PFSK-1 (cell line): ENCODE data around the gene SCLY.

Source experiments
- POLR2AphosphoS5 ChIP-seq: IDR thresholded peaks from 2 replicates; pipeline ENCODE4 v1.6.1; 2012; ENCODE audit warnings: low read depth, mild to moderate bottlenecking, control low read depth, low read length, moderate library complexity
- SIN3A ChIP-seq: IDR thresholded peaks from 2 replicates; pipeline ENCODE4 v1.6.1; 2012; ENCODE audit warnings: mild to moderate bottlenecking, low read length, moderate library complexity, borderline replicate concordance; ENCODE audit not compliant: insufficient read depth
- TF ChIP-seq, protein P1 (sequence below), 2 experiments: IDR thresholded peaks; 2 replicates each; pipeline versions ENCODE4 v1.6.1 to v1.8.0; 2011 to 2012; ENCODE audit warnings: low read depth in 2 of 2, low read length in 2 of 2, control low read depth in 1 of 2, inconsistent platforms in 1 of 2, mild to moderate bottlenecking in 1 of 2, moderate library complexity in 1 of 2; ENCODE audit not compliant: insufficient read depth in 1 of 2

DNA sequence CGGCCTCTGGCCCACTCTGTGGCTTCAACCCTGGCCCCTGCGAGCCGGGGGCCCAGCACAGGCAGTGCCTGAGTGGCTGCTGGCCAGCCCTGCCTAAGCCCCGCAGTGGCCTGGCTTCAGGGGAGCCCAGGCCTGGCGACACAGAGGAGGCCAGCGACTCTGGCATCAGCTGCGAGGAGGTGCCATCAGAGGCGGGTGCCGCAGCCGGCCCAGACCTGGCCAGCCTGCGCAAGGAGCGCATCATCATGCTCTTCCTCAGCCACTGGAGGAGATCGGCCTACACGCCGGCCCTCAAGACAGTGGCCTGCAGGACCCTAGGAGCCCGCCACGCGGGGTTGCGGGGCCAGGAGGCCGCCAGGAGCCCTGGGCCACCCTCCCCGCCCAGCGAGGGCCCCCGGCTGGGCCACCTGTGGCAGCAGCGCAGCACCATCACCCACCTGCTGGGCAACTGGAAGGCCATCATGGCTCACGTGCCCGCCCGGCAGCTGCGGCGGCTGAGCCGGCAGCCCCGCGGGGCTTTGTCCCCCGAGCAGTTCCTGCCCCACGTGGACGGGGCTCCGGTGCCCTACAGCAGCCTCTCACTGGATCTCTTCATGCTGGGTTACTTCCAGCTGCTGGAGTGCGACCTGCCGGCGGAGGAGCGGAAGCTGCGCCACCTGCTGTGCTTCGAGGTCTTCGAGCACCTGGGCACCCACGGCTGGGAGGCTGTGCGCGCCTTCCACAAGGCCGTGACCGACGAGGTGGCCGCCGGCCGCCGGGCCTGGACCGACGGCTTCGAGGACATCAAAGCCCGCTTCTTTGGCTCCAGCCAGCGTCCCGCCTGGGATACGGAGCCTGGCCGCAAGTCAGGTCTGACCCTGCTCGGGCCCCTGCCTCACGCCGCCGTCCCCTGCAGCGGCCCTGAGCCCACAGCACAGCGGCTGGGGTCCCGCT is 70.2 kb downstream of the SCLY start:
- TF ChIP-seq SIN3A (no peak), POLR2AphosphoS5 (no peak)
- TF ChIP-seq, protein P1, sequence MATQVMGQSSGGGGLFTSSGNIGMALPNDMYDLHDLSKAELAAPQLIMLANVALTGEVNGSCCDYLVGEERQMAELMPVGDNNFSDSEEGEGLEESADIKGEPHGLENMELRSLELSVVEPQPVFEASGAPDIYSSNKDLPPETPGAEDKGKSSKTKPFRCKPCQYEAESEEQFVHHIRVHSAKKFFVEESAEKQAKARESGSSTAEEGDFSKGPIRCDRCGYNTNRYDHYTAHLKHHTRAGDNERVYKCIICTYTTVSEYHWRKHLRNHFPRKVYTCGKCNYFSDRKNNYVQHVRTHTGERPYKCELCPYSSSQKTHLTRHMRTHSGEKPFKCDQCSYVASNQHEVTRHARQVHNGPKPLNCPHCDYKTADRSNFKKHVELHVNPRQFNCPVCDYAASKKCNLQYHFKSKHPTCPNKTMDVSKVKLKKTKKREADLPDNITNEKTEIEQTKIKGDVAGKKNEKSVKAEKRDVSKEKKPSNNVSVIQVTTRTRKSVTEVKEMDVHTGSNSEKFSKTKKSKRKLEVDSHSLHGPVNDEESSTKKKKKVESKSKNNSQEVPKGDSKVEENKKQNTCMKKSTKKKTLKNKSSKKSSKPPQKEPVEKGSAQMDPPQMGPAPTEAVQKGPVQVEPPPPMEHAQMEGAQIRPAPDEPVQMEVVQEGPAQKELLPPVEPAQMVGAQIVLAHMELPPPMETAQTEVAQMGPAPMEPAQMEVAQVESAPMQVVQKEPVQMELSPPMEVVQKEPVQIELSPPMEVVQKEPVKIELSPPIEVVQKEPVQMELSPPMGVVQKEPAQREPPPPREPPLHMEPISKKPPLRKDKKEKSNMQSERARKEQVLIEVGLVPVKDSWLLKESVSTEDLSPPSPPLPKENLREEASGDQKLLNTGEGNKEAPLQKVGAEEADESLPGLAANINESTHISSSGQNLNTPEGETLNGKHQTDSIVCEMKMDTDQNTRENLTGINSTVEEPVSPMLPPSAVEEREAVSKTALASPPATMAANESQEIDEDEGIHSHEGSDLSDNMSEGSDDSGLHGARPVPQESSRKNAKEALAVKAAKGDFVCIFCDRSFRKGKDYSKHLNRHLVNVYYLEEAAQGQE (IDR thresholded peaks at IDR 0.05; ENCODE audit: insufficient read depth in 1 of 2, low read depth in 2 of 2, low read length in 2 of 2): no peak
